ENCODE data around the gene GNG8. TPM values are rescaled to one million over a fixed set of nuclear protein-coding genes. Genes with fewer than 3 reads are reported as not detected.
A peak's percentile ranks its signal among the peaks of the same experiment; 100 is the strongest.

The GNG8 gene
- not detected in 2 replicates for total RNA-seq

DNA sequence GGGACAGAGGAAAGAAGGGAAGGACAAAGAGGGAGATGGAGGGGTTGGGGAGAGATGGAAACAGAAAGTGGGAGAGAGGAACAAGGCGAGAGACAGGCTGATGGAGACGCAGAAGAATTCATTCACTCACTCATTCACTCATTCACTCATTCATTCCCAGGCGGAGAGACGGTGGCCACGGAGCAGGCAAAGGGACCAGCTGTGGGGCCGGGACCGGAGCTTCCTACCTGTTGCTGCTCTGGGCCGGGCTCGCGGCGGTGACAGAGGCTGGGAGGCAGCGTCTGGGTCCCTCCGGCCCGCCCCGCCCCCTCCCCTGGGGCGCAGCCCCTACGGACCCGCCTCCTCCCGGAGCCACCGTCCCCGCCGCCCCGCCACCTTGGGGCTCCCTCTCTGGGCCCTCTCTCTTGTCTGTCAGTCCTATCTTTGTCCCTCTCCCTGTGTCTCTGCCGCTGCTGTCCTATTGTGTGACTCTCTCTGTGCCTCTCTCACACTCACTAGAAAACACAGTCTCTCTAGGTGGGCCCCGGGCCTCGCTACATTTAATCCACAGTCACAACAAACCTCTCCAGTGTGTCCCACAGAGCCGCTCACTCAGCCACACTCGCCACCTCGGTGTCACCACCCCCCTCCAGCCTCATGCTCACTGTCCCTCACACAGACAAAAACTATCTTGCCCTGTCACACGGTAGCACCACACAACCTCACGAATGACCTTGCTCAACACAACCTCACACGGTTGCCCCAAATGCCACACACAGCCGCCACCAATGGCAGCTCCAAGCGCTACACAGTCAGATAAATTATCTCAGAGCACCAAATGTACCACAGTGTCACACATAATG lies at the start of gene GNG8:
TSS of gene GNG8 (minus strand) at position 283 of the 842 bp plus-strand sequence. CDS start 1,520 bp downstream, outside the sequence.
- no peak for DNase-seq (ENCODE audit: low read depth in 2 of 2)

DNA sequence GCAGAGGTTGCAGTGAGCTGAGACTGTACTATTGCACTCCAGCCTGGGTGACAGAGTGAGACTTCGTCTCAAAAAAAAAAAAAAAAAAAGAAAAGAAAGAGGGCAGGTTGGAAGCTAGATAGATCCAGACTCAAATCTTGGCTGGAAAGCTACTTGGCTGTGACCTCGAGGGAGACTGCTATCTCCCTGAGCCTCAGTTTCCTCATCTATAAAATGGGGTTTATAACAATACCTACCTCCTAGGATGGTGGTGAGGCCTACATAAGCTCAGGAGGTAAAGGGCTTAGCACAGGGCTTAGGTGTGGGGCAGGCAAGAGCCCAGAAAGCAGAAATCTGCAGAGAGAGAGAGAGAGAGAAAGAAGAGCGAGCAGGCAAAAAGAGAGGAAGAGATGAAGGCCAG lies 49.2 kb upstream of the GNG8 start:
- DNase-seq (ENCODE audit: low read depth in 2 of 2), result no peak

DNA sequence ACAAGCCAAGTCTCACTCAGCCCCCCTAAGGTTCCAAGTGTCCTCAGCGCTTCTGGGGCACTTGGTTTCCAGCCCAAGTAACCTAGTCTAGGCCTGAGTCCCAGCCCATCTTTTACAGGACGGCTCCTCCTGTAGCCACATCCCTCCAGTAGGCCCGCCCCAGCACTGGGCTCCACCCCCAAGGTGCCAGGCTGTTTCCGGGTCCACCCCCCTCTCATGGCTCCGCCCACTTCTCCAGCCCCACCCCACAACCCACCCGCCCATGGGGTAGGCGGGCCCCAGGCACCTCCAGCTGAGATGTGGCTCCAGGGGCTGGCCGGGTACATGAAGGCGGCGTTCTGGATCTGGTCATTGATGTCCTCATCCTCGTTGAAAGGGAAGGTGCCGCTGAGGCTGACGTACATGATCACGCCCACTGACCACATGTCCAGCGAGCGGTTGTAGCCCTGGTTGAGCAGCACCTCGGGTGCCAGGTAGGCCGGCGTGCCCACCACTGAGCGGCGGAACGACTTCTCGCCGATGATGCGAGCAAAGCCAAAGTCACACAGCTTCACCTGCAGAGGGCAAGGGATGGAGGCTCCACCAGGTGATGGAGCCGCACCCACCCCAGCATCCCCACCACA lies 42.2 kb upstream of the GNG8 start:
- peak in 1 of 2 donors; percentile 28 for DNase-seq (ENCODE audit: low read depth in 2 of 2)

DNA sequence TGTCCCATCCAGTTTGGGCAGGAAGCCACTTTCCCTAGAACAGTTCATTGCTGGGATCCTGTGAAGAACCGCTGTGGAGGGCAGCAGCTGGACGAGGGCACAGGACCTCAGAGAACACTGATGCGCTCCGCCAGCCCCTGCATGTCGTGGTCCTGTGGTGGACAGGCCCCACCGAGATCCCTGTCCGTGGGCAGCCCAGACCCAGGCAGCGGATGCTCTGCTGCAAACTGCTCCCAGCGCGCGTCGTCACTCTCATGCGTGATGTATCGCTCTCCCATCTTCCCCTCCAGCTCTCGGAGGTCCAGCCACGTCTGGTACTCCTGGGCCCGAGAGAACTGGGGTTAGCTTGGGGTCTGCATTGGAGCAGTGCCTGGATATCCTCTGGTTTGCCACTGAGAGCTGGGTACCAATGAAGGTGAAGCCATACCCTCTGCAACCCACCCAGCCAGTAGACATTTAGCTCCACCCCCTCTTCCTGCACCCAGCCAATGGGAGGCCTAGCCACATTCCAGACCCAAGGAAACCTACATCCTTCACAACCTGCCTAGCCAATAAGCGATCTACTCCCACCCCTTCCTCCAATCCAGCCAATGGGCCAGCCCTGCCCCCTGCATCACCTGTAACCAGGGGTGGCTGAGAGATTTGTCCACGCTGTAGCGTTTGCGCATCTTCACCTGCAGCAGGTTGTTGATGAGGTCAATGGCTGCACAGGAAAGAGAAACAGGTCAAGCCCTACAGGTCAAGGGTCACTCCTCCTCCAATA lies 38.6 kb upstream of the GNG8 start:
- DNase-seq (ENCODE audit: low read depth in 2 of 2), result peak; percentile 14 to 56

DNA sequence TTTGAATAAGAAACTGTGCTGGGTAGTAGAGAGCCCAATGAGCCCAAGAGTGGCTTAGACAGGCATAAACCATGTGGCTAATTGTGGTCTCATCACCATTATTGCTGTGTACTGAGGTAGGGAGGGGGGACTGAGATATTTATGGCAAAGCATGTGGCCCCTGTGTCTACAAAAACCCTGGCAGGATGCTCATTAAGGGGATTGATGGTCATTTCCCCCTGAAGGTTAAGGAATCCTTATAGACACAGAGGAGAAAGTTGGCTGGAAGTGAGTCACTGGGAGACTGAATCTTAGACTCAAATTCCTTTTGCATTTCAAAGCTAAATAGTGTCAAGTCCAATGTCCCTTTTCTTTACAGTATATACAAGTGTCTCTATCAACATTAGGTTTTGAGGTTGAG lies 34.8 kb upstream of the GNG8 start:
- peak in 1 of 2 donors; percentile 12 for DNase-seq (ENCODE audit: low read depth in 2 of 2)

DNA sequence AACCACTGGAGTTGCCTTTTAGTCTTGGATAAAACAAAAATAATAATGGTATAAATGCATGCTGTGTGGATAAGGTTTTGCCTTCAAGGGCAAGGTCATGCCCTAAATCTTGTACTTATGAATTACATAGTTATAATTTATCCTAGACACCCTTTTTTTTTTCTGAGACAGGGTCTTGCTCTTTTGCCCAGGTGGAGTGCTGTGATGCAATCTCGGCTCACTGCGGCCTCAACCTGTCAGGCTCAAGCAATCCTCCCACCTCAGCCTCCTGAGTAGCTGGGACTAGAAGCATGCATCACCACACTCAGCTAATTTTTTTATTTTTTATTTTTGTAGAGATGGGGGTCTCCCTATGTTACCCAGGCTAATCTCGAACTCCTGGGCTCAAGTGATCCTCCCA lies 32.7 kb upstream of the GNG8 start:
- no peak for DNase-seq (ENCODE audit: low read depth in 2 of 2)

DNA sequence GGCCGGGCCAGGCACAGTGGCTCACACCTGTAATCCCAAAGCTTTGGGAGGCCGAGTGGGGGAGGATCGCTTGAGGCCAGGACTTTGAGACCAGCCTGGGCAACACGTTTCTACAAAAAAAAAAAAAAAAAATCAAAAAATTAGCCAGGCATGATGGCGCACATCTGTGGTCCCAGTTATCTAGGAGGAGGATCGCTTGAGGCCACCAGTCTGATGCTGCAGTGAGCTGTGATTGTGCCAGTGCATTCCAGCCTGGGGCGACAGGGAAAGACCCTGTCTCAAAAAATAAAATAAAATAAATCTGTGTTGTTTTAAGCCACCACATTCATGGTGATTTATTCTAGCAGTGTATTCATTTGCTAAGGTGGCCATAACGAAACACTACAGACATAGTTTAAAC lies 29.1 kb upstream of the GNG8 start:
- no peak for DNase-seq (ENCODE audit: low read depth in 2 of 2)

DNA sequence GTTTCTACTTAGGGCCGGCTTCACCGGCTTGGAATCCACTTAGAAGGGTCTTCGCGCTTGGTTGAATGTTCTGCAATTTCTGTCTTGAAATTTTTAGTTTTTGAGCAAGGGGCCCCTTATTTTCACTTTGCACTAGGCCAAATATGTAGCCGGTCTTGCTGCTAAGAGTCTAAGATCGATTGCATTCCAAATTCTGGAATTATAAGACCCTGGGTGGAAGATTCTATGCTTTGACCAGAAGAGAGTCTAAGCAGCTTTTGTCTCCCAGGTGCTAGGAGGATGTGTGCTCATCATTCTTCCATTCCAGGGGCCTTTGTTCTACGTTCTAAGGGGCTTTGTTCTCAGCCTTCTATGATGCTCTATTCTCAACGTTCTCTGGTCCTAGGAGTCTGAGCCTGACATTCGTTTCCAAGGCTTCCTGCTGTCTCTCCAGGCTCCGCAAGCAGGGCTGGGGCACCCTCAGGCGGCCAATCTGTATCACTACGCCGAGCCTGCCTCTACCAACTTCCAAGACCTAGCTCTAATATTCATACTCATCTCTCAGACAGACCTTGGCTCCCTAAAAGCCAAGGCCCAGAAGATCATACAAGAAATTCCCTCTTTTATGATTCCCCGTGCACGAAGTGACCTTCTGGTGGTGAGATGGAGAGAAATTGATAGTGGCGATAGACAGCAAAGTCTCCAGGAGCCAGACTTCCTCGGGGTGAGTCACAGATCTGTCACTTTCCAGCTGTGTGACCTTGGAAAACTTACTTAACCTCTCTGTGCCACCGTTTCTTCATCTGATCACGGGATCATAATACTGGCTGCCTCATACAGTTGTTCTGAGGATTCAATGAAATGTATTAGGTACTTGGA lies 26.0 kb upstream of the GNG8 start:
- peak; percentile 69 to 89 for DNase-seq (ENCODE audit: low read depth in 2 of 2)

DNA sequence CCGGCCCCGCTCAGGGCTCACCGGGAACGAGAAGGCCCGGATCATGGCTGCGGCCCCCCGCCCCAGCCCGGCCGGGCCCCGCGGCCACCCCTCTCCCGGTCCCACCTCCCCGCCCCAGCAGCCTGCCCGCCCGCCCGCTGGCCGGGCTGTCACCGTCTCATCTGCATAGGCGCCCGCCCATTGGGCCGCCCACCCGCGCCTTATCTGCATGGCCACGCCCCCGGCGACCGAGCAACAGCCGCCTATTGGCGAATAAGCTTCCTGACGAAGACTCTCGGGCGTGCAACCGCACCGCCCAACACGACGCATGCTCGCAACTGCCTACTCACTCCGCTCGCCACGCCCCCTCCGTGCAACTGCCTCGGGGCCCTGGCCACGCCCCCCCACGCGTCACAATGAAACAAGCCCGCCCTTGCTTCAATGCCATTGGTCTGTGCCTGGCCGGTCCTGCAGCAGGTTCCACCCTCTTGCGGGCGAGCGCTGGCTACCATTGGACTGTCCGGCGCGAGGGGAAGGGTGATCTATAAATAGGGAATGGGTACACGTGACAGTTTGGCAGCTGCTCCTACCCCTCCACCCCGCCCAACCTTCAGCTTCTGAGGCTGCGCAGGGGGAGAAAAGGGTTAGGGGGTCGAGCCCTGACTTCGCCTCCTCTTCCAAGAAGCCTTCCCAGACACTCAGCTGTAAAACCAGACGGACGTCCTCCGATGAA lies 25.2 kb upstream of the GNG8 start, which contains the start of gene DACT3:
TSS of gene DACT3 (minus strand) at position 163 of the 712 bp plus-strand sequence. CDS start at position 45, 118 bp downstream.
- peak; percentile 98 to 100 for DNase-seq (ENCODE audit: low read depth in 2 of 2)

DNA sequence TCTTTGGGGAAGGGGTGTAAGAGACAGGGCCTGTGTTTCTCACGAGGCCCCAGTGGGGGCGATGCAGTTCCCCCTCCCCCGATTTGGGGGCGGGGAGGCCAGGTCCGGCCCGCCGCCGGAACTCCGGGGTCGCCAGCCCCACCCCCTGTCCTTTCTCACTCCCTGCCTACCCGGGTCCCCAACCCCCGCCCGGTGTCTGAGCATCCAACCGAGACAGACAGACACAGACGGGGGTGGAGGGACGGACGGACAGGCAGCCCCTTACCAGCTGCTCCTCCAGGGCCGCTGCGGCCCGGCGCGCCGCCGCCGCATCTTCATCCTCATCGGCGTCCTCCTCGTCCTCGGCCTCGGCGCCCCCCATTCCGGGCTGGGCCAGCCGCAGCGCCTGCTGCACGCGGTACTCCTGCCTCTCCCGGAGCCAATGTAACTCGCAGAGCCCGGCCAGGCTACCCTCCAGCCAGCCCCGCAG lies 24.6 kb upstream of the GNG8 start:
- DNase-seq (ENCODE audit: low read depth in 2 of 2), result no peak

DNA sequence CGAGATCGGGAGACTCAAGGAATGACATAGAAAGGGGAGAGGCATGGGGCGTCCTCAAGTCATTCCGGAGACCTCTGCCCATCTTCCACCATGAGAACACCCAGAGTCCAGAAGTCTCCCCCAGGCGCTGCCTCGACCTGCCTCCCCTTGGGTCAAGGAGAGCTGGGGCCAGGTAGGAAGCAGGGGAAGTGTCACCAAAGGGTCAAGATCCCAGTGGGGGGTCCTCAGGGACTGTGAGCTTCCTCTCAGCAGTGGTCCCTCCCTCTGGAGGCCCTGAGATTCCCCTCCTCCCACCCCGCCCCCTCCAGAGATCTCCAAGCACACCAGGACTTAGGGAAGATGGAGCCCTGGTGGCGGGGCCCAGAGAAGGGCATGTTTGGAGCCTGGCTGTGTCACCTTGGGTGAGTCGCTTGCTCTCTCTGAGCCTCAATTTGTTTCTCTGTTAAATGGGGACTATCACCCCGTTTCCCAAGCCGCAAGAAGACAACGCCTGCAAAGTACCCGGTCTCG lies 24.1 kb upstream of the GNG8 start:
- no peak for DNase-seq (ENCODE audit: low read depth in 2 of 2)

DNA sequence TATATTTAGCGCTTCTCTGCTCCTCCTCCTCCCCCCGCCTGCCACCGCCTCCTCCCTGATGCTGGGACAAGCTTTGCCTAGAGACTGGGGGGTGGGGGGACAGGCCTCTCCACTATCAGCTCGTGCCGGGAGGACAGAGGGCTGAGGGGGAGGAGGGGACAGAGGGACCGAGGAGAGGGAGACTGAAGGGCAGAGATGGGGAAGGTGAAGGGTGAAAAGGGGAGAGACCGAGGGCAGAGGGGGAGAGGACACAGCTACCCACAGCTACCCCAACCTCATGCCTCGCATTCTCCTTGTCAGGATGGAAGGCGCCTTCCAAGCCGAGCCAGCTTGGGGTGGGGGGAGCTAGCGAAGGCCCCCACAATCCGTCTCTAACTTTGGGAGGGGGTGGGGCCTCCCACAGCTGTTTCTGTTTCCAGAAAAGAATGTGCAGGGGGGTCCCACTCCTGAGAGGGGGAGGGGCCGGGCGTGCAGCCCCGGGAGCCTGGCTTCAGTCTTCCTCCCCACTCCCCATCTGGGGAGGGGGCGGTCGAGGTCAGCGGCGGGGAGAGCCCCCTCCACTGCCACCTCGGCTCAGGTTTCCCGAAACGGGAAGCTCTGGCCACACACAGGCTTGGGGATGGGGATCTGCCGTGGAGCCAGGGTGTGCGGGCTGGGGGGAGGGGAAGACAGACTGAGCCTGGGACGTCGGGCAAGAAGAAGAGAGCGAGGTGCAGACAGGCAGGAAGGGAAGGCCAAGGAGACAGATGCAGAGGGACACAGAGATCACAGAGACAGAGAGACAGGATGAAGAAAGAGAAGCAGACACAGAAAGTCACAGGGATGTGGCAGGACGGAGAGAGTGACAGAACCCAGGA lies 23.4 kb upstream of the GNG8 start:
- DNase-seq (ENCODE audit: low read depth in 2 of 2), result no peak

DNA sequence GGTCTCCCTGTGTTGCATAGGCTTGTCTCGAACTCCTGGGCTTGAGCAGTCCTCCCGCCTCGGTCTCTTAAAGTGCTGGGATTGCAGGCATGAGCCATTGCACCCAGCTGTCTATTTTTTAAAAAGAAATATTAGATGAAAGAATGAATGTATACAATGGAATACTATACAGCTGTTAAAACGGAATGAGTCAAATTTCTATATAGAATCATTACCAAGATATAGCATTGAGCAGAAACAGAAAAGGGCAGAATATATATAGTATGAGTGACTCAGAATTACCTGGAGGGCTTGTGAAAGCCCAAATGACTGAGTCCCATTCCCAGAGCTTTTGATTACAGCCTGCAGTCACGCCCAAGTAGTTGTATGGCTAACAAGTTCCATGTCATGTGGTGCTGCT lies 20.5 kb upstream of the GNG8 start:
- DNase-seq (ENCODE audit: low read depth in 2 of 2), result no peak

DNA sequence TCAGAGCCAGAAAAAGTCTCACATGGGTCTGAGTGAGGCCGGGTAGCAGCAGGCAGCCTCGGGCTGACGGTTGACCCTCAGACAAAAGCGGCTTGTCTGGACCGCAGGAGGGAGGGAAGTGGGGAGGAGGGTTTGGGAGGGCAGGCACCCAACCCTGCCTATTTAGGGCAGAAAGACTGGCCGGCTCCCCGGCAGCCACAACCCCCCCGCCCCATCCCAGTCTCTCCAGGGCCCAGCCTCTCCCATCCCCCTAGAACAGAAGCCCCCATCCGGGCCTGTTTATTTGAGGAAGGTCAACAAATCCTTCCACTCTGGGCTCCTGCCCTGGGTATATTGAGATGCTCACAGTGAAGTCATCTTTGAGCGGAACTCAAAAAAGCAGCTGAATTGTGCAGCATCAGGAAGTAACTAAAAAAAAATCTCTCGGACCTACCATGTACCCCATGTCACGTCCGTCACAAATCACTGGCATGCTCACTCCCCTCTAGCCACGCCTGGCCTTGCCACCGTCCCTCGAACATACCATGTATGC lies 18.7 kb upstream of the GNG8 start:
- no peak for DNase-seq (ENCODE audit: low read depth in 2 of 2)

DNA sequence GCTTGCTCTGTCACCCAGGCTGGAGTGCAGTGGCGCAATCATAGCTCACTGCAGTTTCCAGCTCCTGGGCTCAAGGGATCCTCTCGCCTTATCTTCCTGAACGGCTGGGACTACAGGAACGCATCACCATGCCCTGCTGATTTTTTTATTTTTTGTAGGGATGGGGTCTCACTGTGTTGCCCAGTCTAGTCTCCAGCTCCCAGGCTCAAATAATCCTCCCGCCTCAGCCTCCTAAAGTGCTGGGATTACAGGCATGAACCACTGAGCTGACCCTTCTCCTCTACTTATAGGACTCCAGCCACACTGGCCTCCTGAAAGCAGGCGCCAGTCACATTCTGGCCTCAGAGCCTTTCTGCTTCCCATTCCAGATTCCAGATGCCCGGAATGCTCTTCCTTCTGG lies 14.4 kb upstream of the GNG8 start:
- no peak for DNase-seq (ENCODE audit: low read depth in 2 of 2)

DNA sequence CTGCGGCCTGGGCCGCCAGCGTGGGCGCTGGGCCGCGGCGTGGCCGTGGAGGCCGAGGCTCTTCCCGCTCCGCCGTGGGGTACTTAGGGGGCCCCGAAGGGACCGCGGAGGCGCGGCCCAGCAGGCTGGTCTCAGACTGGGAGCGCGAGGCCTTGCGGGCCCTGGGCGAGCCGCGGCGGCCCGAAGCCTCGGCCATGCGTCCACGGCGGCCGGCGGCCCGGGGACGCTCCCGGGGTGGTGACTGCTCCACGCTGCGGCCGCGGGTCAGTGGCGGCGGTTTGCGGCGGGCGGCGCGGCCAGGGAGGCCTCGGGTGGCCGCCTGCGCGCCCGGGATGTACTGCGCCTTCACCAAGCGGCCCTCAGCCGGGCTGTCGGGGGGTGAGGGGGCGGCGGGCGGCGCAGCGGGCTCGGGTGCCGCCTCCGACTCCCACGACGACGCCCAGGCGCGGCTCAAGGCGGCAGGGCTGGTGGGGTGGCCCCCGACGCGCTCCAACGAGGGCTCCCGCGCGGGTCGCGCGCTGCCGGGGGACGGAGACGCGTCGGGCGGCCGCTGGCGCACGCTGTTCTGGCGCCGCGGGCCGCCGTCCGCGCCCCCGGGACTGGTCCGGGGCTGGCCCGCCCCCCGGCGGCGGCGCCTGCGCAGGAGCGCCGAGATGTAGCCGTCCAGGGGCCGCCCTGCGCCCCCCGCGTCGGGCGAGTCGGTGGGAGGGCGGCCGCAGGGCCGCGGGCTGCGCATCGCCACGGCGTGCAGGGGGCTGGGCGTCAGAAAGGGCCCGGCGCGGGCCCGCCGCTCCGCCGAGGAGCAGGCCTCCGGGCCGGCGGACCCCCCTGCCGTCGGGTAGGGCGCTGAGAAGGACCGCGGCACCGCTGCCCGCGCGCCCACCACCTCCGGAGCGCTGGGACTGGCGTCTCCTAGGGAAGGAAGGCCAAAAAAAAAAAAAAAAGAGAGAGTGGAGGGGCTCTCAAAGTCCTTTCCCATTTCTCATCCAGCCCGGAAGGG lies 13.3 kb upstream of the GNG8 start:
- DNase-seq (ENCODE audit: low read depth in 2 of 2), result no peak

DNA sequence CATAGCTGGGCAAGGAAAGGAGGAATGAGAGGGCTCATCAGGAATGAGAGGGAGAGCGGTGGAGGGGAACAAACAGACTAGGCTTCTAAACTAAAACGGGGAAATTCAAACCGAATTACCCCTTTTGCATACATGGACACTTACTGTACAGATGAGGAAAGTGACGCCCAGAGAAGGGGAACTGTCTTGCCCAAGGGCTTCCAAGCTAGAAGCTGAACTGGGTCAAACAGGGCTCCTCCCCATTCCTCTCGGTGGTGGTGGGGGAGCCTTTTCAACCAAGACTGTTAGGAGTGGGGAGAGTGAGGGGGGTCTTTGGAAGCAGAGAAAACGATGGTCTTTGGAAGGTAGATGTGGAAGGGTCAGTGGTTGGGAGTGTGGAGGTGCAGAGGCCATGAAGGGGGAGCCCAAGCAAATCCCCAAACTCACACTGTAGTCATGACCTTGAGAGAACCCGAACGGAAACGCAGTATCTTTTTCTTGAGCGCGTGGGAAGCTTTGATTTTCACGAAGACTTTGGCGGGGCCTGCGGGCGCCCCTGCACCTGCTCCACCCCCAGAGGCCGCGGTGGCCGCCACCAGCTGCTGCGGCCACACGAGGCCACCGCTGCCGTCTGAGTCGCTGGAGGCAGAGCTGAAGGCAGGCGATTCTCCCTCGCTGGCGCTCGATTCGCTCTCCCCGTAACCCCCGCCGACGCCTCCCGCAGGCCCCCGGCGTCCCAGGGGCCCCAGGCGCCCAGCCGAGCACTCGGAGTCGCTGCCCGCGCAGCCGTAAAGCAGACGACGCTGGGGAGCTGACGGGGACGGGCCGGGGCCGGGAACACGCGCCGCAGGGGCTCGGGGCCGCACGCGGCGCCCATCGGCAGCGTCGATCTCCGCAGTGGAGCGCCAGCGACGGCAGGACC lies 12.3 kb upstream of the GNG8 start:
- DNase-seq (ENCODE audit: low read depth in 2 of 2), result no peak
